ENCODE measurements around the gene TSPAN11.

The TSPAN11 gene

GRCh38 chr12:30913323-30913722, 13.2 kb upstream of the TSPAN11 start:
- DNase-seq = no peak

- DNase-seq = no peak
These were observed 11.5 kb upstream of the TSPAN11 start for GRCh38 chr12:30914986-30915591.

- DNase-seq = no peak
These were observed 3.5 kb upstream of the TSPAN11 start for GRCh38 chr12:30923057-30923456.

- no peak for DNase-seq
These were observed 823 bp upstream of the TSPAN11 start for GRCh38 chr12:30925607-30926242.

- DNase-seq = no peak
These were observed 669 bp downstream of the TSPAN11 start for GRCh38 chr12:30927222-30927611.

- DNase-seq = no peak
These were observed 2.1 kb downstream of the TSPAN11 start for GRCh38 chr12:30928356-30929244.

- DNase-seq = no peak
These were observed 3.7 kb downstream of the TSPAN11 start for GRCh38 chr12:30930238-30930637.

- DNase-seq = no peak
These were observed 4.1 kb downstream of the TSPAN11 start for GRCh38 chr12:30930641-30931040.

- DNase-seq = no peak
These were observed 6.3 kb downstream of the TSPAN11 start for GRCh38 chr12:30932881-30933280.

GRCh38 chr12:30934811-30935210, 8.3 kb downstream of the TSPAN11 start:
- DNase-seq = no peak

GRCh38 chr12:30936036-30936435, 9.5 kb downstream of the TSPAN11 start:
- no peak for DNase-seq

- no peak for DNase-seq
These were observed 12.7 kb downstream of the TSPAN11 start for GRCh38 chr12:30939234-30939633.

- no peak for DNase-seq
These were observed 15.9 kb downstream of the TSPAN11 start for GRCh38 chr12:30942486-30942885.

GRCh38 chr12:30942936-30943335, 16.4 kb downstream of the TSPAN11 start:
- DNase-seq = no peak

- DNase-seq = no peak
These were observed 19.1 kb downstream of the TSPAN11 start for GRCh38 chr12:30945443-30946164.

GRCh38 chr12:30952015-30952414, 25.5 kb downstream of the TSPAN11 start:
- DNase-seq = no peak

- no peak for DNase-seq
These were observed 26.7 kb downstream of the TSPAN11 start for GRCh38 chr12:30953257-30953656.

- DNase-seq = no peak
These were observed 27.6 kb downstream of the TSPAN11 start for GRCh38 chr12:30953951-30954751.

- no peak for DNase-seq
These were observed 28.7 kb downstream of the TSPAN11 start for GRCh38 chr12:30955214-30955613.

- DNase-seq = no peak
These were observed 32.7 kb downstream of the TSPAN11 start for GRCh38 chr12:30959110-30959710.

- DNase-seq = no peak
These were observed 33.2 kb downstream of the TSPAN11 start for GRCh38 chr12:30959778-30960177.

- DNase-seq = no peak
These were observed 34.5 kb downstream of the TSPAN11 start for GRCh38 chr12:30961030-30961429.
